GM10266 (cell line): ENCODE measurements around the gene AXL.

ENCODE experiments used
- DNase-seq: peaks from one replicate; pipeline ENCODE4 v3.0.0; 2012; ENCODE audit errors: extremely low spot score
- CTCF ChIP-seq: IDR thresholded peaks from 2 replicates; pipeline ENCODE4 v1.5.1; 2012; ENCODE audit warnings: mild to moderate bottlenecking, low read depth; ENCODE audit not compliant: control insufficient read depth, insufficient read depth; ENCODE audit errors: missing control alignments

The AXL gene

GRCh38 chr19:41187884-41188279, 31.1 kb upstream of the AXL start:
- no peak for TF ChIP-seq CTCF
- DNase-seq: no peak

- no peak for TF ChIP-seq CTCF
- DNase-seq: no peak
Measured at GRCh38 chr19:41189425-41190065, 29.5 kb upstream of the AXL start.

GRCh38 chr19:41192574-41193429, 26.2 kb upstream of the AXL start, which contains the start of gene CYP2S1:
Gene CYP2S1 (plus strand): TSS chr19:41193219. CDS start chr19:41193265, 46 bp downstream.
- no peak for DNase-seq
- TF ChIP-seq CTCF: no peak

- no peak for TF ChIP-seq CTCF
- DNase-seq: no peak
Measured at GRCh38 chr19:41193430-41194156, 25.4 kb upstream of the AXL start.

- TF ChIP-seq CTCF: no peak
- no peak for DNase-seq
Measured at GRCh38 chr19:41194157-41194552, 24.9 kb upstream of the AXL start.

GRCh38 chr19:41195675-41196497, 23.1 kb upstream of the AXL start:
- DNase-seq: peak; percentile 62
- TF ChIP-seq CTCF: no peak
